Spleen (tissue), 11 donors: ENCODE measurements around the gene TMEM217. TPM values are rescaled to one million over a fixed set of nuclear protein-coding genes. Genes with fewer than 3 reads are reported as not detected.

ENCODE experiments used
- DNase-seq: peaks from one replicate; pipeline ENCODE4 v3.0.0-alpha.2; 2020
- H3K27ac ChIP-seq, 8 donors: fragments of 200-600 bp; sonication (generic) in 7 of 8; 1 replicate in 4 of 8; 2 replicates in 4 of 8; pipeline versions ENCODE4 v1.5.0 to v1.8.0; 2016 to 2021; ENCODE audit warnings: inconsistent platforms in 4 of 8, mild to moderate bottlenecking in 4 of 8, moderate library complexity in 1 of 8
- H3K27me3 ChIP-seq, 7 donors: fragments of 200-600 bp; sonication (generic) in 6 of 7; replicated peaks in 1 of 7; 1 replicate in 4 of 7; 2 replicates in 3 of 7; pipeline versions ENCODE4 v1.5.0 to v1.8.0; 2016 to 2021; ENCODE audit warnings: inconsistent platforms in 3 of 7, mild to moderate bottlenecking in 1 of 7
- H3K36me3 ChIP-seq, 6 donors: fragments of 200-600 bp; sonication (generic) in 5 of 6; 1 replicate in 4 of 6; 2 replicates in 2 of 6; pipeline versions ENCODE4 v1.5.0 to v1.8.0; 2016 to 2021; ENCODE audit warnings: inconsistent platforms in 2 of 6
- H3K4me1 ChIP-seq, 6 donors: fragments of 200-600 bp; sonication (generic) in 5 of 6; 1 replicate in 3 of 6; 2 replicates in 3 of 6; pipeline versions ENCODE4 v1.5.0 to v1.8.0; 2016 to 2021; ENCODE audit warnings: inconsistent platforms in 3 of 6
- H3K4me3 ChIP-seq, 8 donors: fragments of 200-600 bp; sonication (generic) in 7 of 8; 1 replicate in 4 of 8; 2 replicates in 4 of 8; pipeline versions ENCODE4 v1.5.0 to v1.8.0; 2016 to 2021; ENCODE audit warnings: inconsistent platforms in 4 of 8, mild to moderate bottlenecking in 4 of 8, moderate library complexity in 2 of 8
- H3K9me3 ChIP-seq, 8 donors: fragments of 200-600 bp; sonication (generic) in 7 of 8; 1 replicate in 4 of 8; 2 replicates in 4 of 8; pipeline versions ENCODE4 v1.5.0 to v1.8.0; 2016 to 2021; ENCODE audit warnings: inconsistent platforms in 4 of 8
- CTCF ChIP-seq, 11 experiments: fragments of 200-600 bp in 7 of 11; fragments of 450-650 bp in 4 of 11; sonication (generic) in 4 of 11; IDR thresholded peaks in 8 of 11; conservative IDR thresholded peaks in 3 of 11; 1 replicate in 7 of 11; 2 replicates in 4 of 11; pipeline versions ENCODE4 v1.4.0 to v1.8.0; 2016 to 2021; ENCODE audit warnings: antibody characterized with exemption in 11 of 11, inconsistent platforms in 4 of 11, mild to moderate bottlenecking in 1 of 11
- POLR2A ChIP-seq, 3 donors: fragments of 450-650 bp; IDR thresholded peaks; one replicate each; pipeline ENCODE4 v1.5.1; 2017; ENCODE audit warnings: antibody characterized with exemption in 3 of 3, mild to moderate bottlenecking in 1 of 3
- POLR2AphosphoS5 ChIP-seq, 3 donors: sonication (generic); formaldehyde crosslinking; IDR thresholded peaks; one replicate each; pipeline ENCODE4 v1.5.1; 2017; ENCODE audit warnings: antibody characterized with exemption in 3 of 3
- WGBS, 5 donors: extraction: QIAGEN DNeasy Blood & Tissue Kit in 3 of 5; methylation state at CpG; one replicate each; pipeline versions ENCODE4 v1.1.5 to v1.1.7; 2013 to 2018; 5-methylcytosine and 5-hydroxymethylcytosine counted together
- intact Hi-C: fragments of 100-400 bp; cut with DNase I; formaldehyde crosslinking; loops from one replicate; pipeline ENCODE4 v1.15.0; 2023; ENCODE audit warnings: low total_unique reads
- polyA plus RNA-seq, 3 donors: library from polyadenylated mRNA; stranded (reverse); fragments of 200-250 nt; gene quantifications; one replicate each; pipeline ENCODE4 v1.2.1, GENCODE V29; 2013
- total RNA-seq, 7 donors: library from RNA; depleted of rRNA in 3 of 7; stranded (reverse); fragments of >200 nt in 3 of 7; fragmentation: NEBNext Ultra II Directional in 4 of 7; extraction: Animal tissue kit (Norgen Biotek cat#: 25700) in 4 of 7; gene quantifications; one replicate each; pipeline versions ENCODE4 v1.1.0 to v1.2.1, GENCODE V29; 2016 to 2021
- donor health status: healthy with polysubstance abuse.
- donor health status: DM: no; HTN: no; CAD: no; lungs with moderate emphysema.
- donor health status: DM: no; HTN: no; CAD: no.
- donor health status: Bipolar disorder and iron deficiency.
- donor health status: healthy.
- donor health status: DM: no; HTN: no; CAD: no.
- donor health status: DM: yes; HTN: yes; CAD: no.

The TMEM217 gene
- total and polyA plus RNA-seq, 10 donors, result 0.32 to 2.3 (median 0.83) TPM; not detected in 2

GRCh38 chr6:37283671-37284151 is 25.8 kb upstream of the TMEM217 start:
- Histone ChIP-seq H3K27ac (no peak overlapping the region), H3K4me3 (no peak overlapping the region), H3K4me1 (peaks cover 0 to 53% (median 10%) of the 10 kb centered on the region in 6 donors), H3K36me3 (peaks cover 0 to 99% (median 69%) of the 10 kb centered on the region in 6 donors), H3K9me3 (no peaks in the 10 kb centered on the region), H3K27me3 (no peaks in the 10 kb centered on the region)
- WGBS, 5 donors, result 80 to 91% (median 83%) methylated on average over 3 of the region's 3 CpGs
- intact Hi-C loops, result no loop called here
- TF ChIP-seq POLR2A (IDR thresholded peaks at IDR 0.05) (no peak), CTCF (IDR thresholded peaks at IDR 0.05 in 8 of 11, conservative IDR thresholded peaks at IDR 0.05 in 3 of 11) (no peak), POLR2AphosphoS5 (IDR thresholded peaks at IDR 0.05) (no peak)
- DNase-seq, result no peak

GRCh38 chr6:37283268-37283667 is 25.3 kb upstream of the TMEM217 start:
- no peak overlapping the region for H3K4me3 ChIP-seq
- WGBS, 5 donors, result 57 to 91% (median 61%) methylated on average over 3 of the region's 3 CpGs
- H3K36me3 ChIP-seq, result peaks cover 0 to 99% (median 67%) of the 10 kb centered on the region in 6 donors
- intact Hi-C loops, result no loop called here
- no peaks in the 10 kb centered on the region for H3K9me3 ChIP-seq
- no peak overlapping the region for H3K27ac ChIP-seq
- DNase-seq, result no peak
- H3K4me1 ChIP-seq, result peaks cover 0 to 55% (median 10%) of the 10 kb centered on the region in 6 donors
- TF ChIP-seq POLR2AphosphoS5 (IDR thresholded peaks at IDR 0.05) (no peak), CTCF (IDR thresholded peaks at IDR 0.05 in 8 of 11, conservative IDR thresholded peaks at IDR 0.05 in 3 of 11) (no peak)
- no peaks in the 10 kb centered on the region for H3K27me3 ChIP-seq

- Histone ChIP-seq H3K4me3 (no peak overlapping the region), H3K36me3 (peaks cover 0 to 90% (median 63%) of the 10 kb centered on the region in 6 donors), H3K9me3 (no peaks in the 10 kb centered on the region), H3K27ac (no peak overlapping the region), H3K27me3 (no peaks in the 10 kb centered on the region), H3K4me1 (peaks cover 0 to 63% (median 14%) of the 10 kb centered on the region in 6 donors)
- TF ChIP-seq CTCF (IDR thresholded peaks at IDR 0.05 in 8 of 11, conservative IDR thresholded peaks at IDR 0.05 in 3 of 11), result no peak
- no peak for TF ChIP-seq POLR2A (IDR thresholded peaks at IDR 0.05)
- TF ChIP-seq POLR2AphosphoS5 (IDR thresholded peaks at IDR 0.05), result no peak
- 80 to 93% (median 90%) methylated on average over 2 of the region's 2 CpGs for WGBS, 5 donors
- intact Hi-C loops, result no loop called here
- no peak for DNase-seq
Observed at GRCh38 chr6:37282371-37282770, 24.4 kb upstream of the TMEM217 start.

GRCh38 chr6:37280162-37280887 is 22.4 kb upstream of the TMEM217 start:
- intact Hi-C loops, result no loop called here
- H3K4me1 ChIP-seq, result peaks cover 3 to 83% (median 27%) of the 10 kb centered on the region in 6 donors
- DNase-seq, result no peak
- WGBS, 5 donors, result 66 to 85% (median 72%) methylated on average over 6 to 8 of the region's 8 CpGs
- H3K36me3 ChIP-seq, result peaks cover 0 to 70% (median 48%) of the 10 kb centered on the region in 6 donors
- no peaks in the 10 kb centered on the region for H3K27me3 ChIP-seq
- peak overlapping the region in 2 of 8 donors; percentile 33 to 54 for H3K27ac ChIP-seq
- no peaks in the 10 kb centered on the region for H3K9me3 ChIP-seq
- H3K4me3 ChIP-seq, result no peak overlapping the region
- TF ChIP-seq CTCF (IDR thresholded peaks at IDR 0.05 in 8 of 11, conservative IDR thresholded peaks at IDR 0.05 in 3 of 11), result no peak
- no peak for TF ChIP-seq POLR2AphosphoS5 (IDR thresholded peaks at IDR 0.05)
- no peak for TF ChIP-seq POLR2A (IDR thresholded peaks at IDR 0.05)
